ENCODE measurements around the gene ASCL3. TPM values are rescaled to one million over a fixed set of nuclear protein-coding genes. Genes with fewer than 3 reads are reported as not detected.
"Not testable (repeated sequence)": the region's sequence is repeated elsewhere in the genome, so short reads cannot be mapped to it uniquely, and the experiment has no call there.

The ASCL3 gene
- total RNA-seq, 1 experiment from 2014 or later = not detected

- intact Hi-C loops (cut with micrococcal nuclease; ENCODE audit: unreplicated experiment) = no loop called here
- CTCF ChIA-PET = no interaction called here
- Histone ChIP-seq H3K36me3 (ENCODE audit: insufficient read depth, low read length, poor library complexity, severe bottlenecking) (no peaks in the 10 kb centered on the region), H3K4me1 (ENCODE audit: insufficient read depth, low read length, poor library complexity, severe bottlenecking) (no peaks in the 10 kb centered on the region), H3K9me3 (ENCODE audit: low read depth, low read length, poor library complexity, severe bottlenecking) (no peaks in the 10 kb centered on the region), H3K27me3 (replicated peaks; ENCODE audit: insufficient read depth, low read depth, low read length, poor library complexity) (no peaks in the 10 kb centered on the region), H3K27ac (ENCODE audit: low read depth, low read length, poor library complexity, severe bottlenecking) (no peak overlapping the region), H3K4me3 (ENCODE audit: low read depth, low read length, poor library complexity, severe bottlenecking) (no peak overlapping the region)
- POLR2A ChIA-PET (ENCODE audit: low non-redundant PET) = no interaction called here
- TF ChIP-seq CTCF (conservative IDR thresholded peaks at IDR 0.05; ENCODE audit: low read depth, low read length) (no peak), EZH2 (IDR thresholded peaks at IDR 0.05; ENCODE audit: borderline replicate concordance, low read depth, low read length, poor library complexity, severe bottlenecking) (no peak)
- BruUV-seq (replicated peaks) = no TSS peak
- DNase-seq (ENCODE audit: low spot score) = no peak
Measured at GRCh38 chr11:8987446-8987845, 44.6 kb upstream of the ASCL3 start.

- DNase-seq (ENCODE audit: low spot score); BruUV-seq (replicated peaks); H3K4me1 ChIP-seq (ENCODE audit: insufficient read depth, low read length, poor library complexity, severe bottlenecking); H3K27ac ChIP-seq (ENCODE audit: low read depth, low read length, poor library complexity, severe bottlenecking); H3K36me3 ChIP-seq (ENCODE audit: insufficient read depth, low read length, poor library complexity, severe bottlenecking); intact Hi-C loops (cut with micrococcal nuclease; ENCODE audit: unreplicated experiment); H3K27me3 ChIP-seq (replicated peaks; ENCODE audit: insufficient read depth, low read depth, low read length, poor library complexity); CTCF ChIA-PET; H3K4me3 ChIP-seq (ENCODE audit: low read depth, low read length, poor library complexity, severe bottlenecking); POLR2A ChIA-PET (ENCODE audit: low non-redundant PET); H3K9me3 ChIP-seq (ENCODE audit: low read depth, low read length, poor library complexity, severe bottlenecking): not testable (repeated sequence)
Measured at GRCh38 chr11:8986772-8987171, 44.0 kb upstream of the ASCL3 start.

GRCh38 chr11:8985462-8985861 is 42.6 kb upstream of the ASCL3 start:
- no peaks in the 10 kb centered on the region for H3K9me3 ChIP-seq (ENCODE audit: low read depth, low read length, poor library complexity, severe bottlenecking)
- H3K4me3 ChIP-seq (ENCODE audit: low read depth, low read length, poor library complexity, severe bottlenecking) = no peak overlapping the region
- no TSS peak for BruUV-seq (replicated peaks)
- ChIA-PET CTCF (interaction anchor here (0.7 kb wide), 1 partner anchor 16 kb away, joined by 7 read pairs; no protein-coding TSS in a partner anchor), POLR2A (ENCODE audit: low non-redundant PET) (no interaction called here)
- H3K27me3 ChIP-seq (replicated peaks; ENCODE audit: insufficient read depth, low read depth, low read length, poor library complexity) = no peaks in the 10 kb centered on the region
- H3K27ac ChIP-seq (ENCODE audit: low read depth, low read length, poor library complexity, severe bottlenecking) = no peak overlapping the region
- H3K4me1 ChIP-seq (ENCODE audit: insufficient read depth, low read length, poor library complexity, severe bottlenecking) = no peaks in the 10 kb centered on the region
- TF ChIP-seq EZH2 (IDR thresholded peaks at IDR 0.05; ENCODE audit: borderline replicate concordance, low read depth, low read length, poor library complexity, severe bottlenecking) (no peak), CTCF (conservative IDR thresholded peaks at IDR 0.05; ENCODE audit: low read depth, low read length) (no peak)
- intact Hi-C loops (cut with micrococcal nuclease; ENCODE audit: unreplicated experiment) = no loop called here
- H3K36me3 ChIP-seq (ENCODE audit: insufficient read depth, low read length, poor library complexity, severe bottlenecking) = no peaks in the 10 kb centered on the region
- DNase-seq (ENCODE audit: low spot score) = no peak

GRCh38 chr11:8983552-8983951 is 40.7 kb upstream of the ASCL3 start:
- H3K9me3 ChIP-seq (ENCODE audit: low read depth, low read length, poor library complexity, severe bottlenecking) = no peaks in the 10 kb centered on the region
- no peaks in the 10 kb centered on the region for H3K36me3 ChIP-seq (ENCODE audit: insufficient read depth, low read length, poor library complexity, severe bottlenecking)
- TF ChIP-seq CTCF (conservative IDR thresholded peaks at IDR 0.05; ENCODE audit: low read depth, low read length) (no peak), EZH2 (IDR thresholded peaks at IDR 0.05; ENCODE audit: borderline replicate concordance, low read depth, low read length, poor library complexity, severe bottlenecking) (no peak)
- no peak overlapping the region for H3K4me3 ChIP-seq (ENCODE audit: low read depth, low read length, poor library complexity, severe bottlenecking)
- intact Hi-C loops (cut with micrococcal nuclease; ENCODE audit: unreplicated experiment) = no loop called here
- ChIA-PET CTCF (no interaction called here), POLR2A (ENCODE audit: low non-redundant PET) (no interaction called here)
- H3K27ac ChIP-seq (ENCODE audit: low read depth, low read length, poor library complexity, severe bottlenecking) = no peak overlapping the region
- H3K27me3 ChIP-seq (replicated peaks; ENCODE audit: insufficient read depth, low read depth, low read length, poor library complexity) = no peaks in the 10 kb centered on the region
- no TSS peak for BruUV-seq (replicated peaks)
- no peak for DNase-seq (ENCODE audit: low spot score)
- H3K4me1 ChIP-seq (ENCODE audit: insufficient read depth, low read length, poor library complexity, severe bottlenecking) = no peaks in the 10 kb centered on the region

All from A673 (cell line).